T-cell (primary cell): ENCODE data around the gene PLOD2. TPM values are rescaled to one million over a fixed set of nuclear protein-coding genes. Genes with fewer than 3 reads are reported as not detected.

Experiments
- ATAC-seq, 4 experiments: fragments of 200-7000 bp in 3 of 4; fragments of 150-1000 bp in 1 of 4; cut with Tn5 transposase; replicated peaks in 1 of 4; 1 replicate in 3 of 4; 2 replicates in 1 of 4; pipeline ENCODE4 v1.10.0; 2021; ENCODE audit warnings: moderate library complexity in 3 of 4, mild to moderate bottlenecking in 2 of 4, moderate number of reproducible peaks in 1 of 4
- CTCF ChIA-PET, 2 donors: fragments of 300-600 bp; sonication (Branson Sonifier 250); formaldehyde crosslinking; loops; one replicate each; lab custom pipeline; 2022; ENCODE audit warnings: antibody characterized with exemption in 2 of 2; lab: Charles Lee
- POLR2A ChIA-PET, 2 donors: fragments of 300-600 bp; sonication (Branson Sonifier 250); formaldehyde crosslinking; loops; one replicate each; lab custom pipeline; 2022; ENCODE audit warnings: antibody characterized with exemption in 2 of 2; lab: Charles Lee
- DNase-seq, 35 experiments: peaks; one replicate each; pipeline versions ENCODE4 v3.0.0 to v3.0.0-alpha.2; 2013 to 2023
- H3K27ac ChIP-seq: one replicate; pipeline ENCODE4 v1.5.1; 2013; ENCODE audit warnings: low read length
- H3K27me3 ChIP-seq, 2 experiments: replicated peaks in 1 of 2; 1 replicate in 1 of 2; 2 replicates in 1 of 2; pipeline versions ENCODE4 v1.6.1 to v1.7.0; 2013; ENCODE audit warnings: low read length in 1 of 2, mixed read lengths in 1 of 2; ENCODE audit not compliant: control insufficient read depth in 2 of 2, insufficient read depth in 2 of 2; ENCODE audit errors: extremely low read depth in 1 of 2
- H3K36me3 ChIP-seq, 2 donors: 1 replicate in 1 of 2; 2 replicates in 1 of 2; pipeline versions ENCODE4 v1.6.1 to v1.7.0; 2013; ENCODE audit warnings: low read length in 1 of 2; ENCODE audit not compliant: control insufficient read depth in 2 of 2, insufficient read depth in 1 of 2; ENCODE audit errors: extremely low read depth in 1 of 2
- H3K4me1 ChIP-seq, 2 experiments: 1 replicate in 1 of 2; 2 replicates in 1 of 2; pipeline versions ENCODE4 v1.6.1 to v1.7.0; 2013; ENCODE audit warnings: low read length in 2 of 2, mixed read lengths in 1 of 2; ENCODE audit not compliant: insufficient read depth in 2 of 2, control insufficient read depth in 1 of 2; ENCODE audit errors: extremely low read depth in 1 of 2
- H3K4me3 ChIP-seq, 2 donors: 1 replicate in 1 of 2; 2 replicates in 1 of 2; pipeline versions ENCODE4 v1.5.1 to v1.7.0; 2013; ENCODE audit warnings: mild to moderate bottlenecking in 2 of 2, low read length in 1 of 2, moderate library complexity in 1 of 2; ENCODE audit not compliant: control insufficient read depth in 1 of 2; ENCODE audit errors: extremely low read depth in 1 of 2
- H3K9me3 ChIP-seq: 2 replicates; pipeline ENCODE4 v1.7.0; 2013
- H3K27ac Mint-ChIP-seq, 2 donors: one replicate each; pipeline ENCODE4 v1.8.0; 2020 to 2021; ENCODE audit warnings: mild to moderate bottlenecking in 2 of 2, mixed read lengths in 2 of 2
- H3K27me3 Mint-ChIP-seq, 2 donors: one replicate each; pipeline ENCODE4 v1.8.0; 2021 to 2022; ENCODE audit warnings: mixed read lengths in 2 of 2
- H3K36me3 Mint-ChIP-seq: one replicate; pipeline ENCODE4 v1.8.0; 2021; ENCODE audit warnings: mixed read lengths
- H3K4me1 Mint-ChIP-seq, 3 donors: one replicate each; pipeline ENCODE4 v1.8.0; 2020 to 2022; ENCODE audit warnings: mixed read lengths in 3 of 3, mild to moderate bottlenecking in 1 of 3
- H3K4me3 Mint-ChIP-seq, 3 donors: one replicate each; pipeline ENCODE4 v1.8.0; 2020 to 2022; ENCODE audit warnings: mild to moderate bottlenecking in 3 of 3, mixed read lengths in 3 of 3, moderate library complexity in 3 of 3
- H3K9me3 Mint-ChIP-seq, 3 donors: one replicate each; pipeline ENCODE4 v1.8.0; 2020 to 2022; ENCODE audit warnings: mixed read lengths in 3 of 3
- WGBS: methylation state at CpG from one replicate; pipeline ENCODE4 v1.1.5; 2013; ENCODE audit warnings: missing lambda C conversion rate; ENCODE audit not compliant: insufficient coverage; 5-methylcytosine and 5-hydroxymethylcytosine counted together
- total RNA-seq, 35 experiments: library from RNA in 6 of 35; stranded (reverse) in 6 of 35; fragments of 120-200 nt in 1 of 35; gene quantifications; one replicate each; pipeline versions ENCODE4 v1.2.1 to v1.2.4 and lab custom pipeline; 2013 to 2026

The PLOD2 gene
- total RNA-seq, 5 donors from 2014 or later (not counting 1 experiment from before 2014, with no cell fraction given) = 0.28 to 0.63 (median 0.46) TPM; not detected in 1

DNA sequence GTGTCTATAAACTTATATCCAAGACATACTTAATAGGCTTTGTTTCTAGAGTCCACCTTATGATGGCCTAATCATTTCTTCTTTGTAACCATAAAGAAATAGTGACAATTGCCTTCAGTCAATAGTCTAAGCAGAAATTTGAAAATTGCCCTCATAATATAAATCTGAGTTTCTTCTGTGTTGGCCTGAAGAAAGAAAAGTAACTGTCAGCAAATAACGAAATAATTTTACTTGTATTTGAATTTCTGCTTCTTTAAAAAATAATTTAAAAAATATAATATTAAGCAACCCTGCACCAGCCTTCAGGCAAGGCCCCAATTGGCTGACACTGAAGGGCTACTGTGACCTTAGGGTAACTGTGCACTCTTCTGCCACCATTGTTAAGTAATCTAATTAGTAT is 113.5 kb downstream of the PLOD2 start:
- Mint-ChIP-seq H3K9me3 (peaks cover 3 to 5% (median 4%) of the 10 kb centered on the region in 3 donors), H3K27me3 (peaks cover 0 to 4% of the 10 kb centered on the region in 2 donors), H3K4me3 (no peak overlapping the region), H3K36me3 (no peaks in the 10 kb centered on the region), H3K27ac (no peak overlapping the region), H3K4me1 (no peaks in the 10 kb centered on the region)
- POLR2A ChIA-PET = no interaction called here
- no CpG with 5 or more reads among the region's 1 CpG for WGBS
- DNase-seq (no peak), ATAC-seq (no peak)
- Histone ChIP-seq H3K27ac (no peak overlapping the region), H3K36me3 (no peaks in the 10 kb centered on the region), H3K4me3 (no peak overlapping the region), H3K9me3 (no peaks in the 10 kb centered on the region), H3K27me3 (no peaks in the 10 kb centered on the region), H3K4me1 (no peaks in the 10 kb centered on the region)
- CTCF ChIA-PET = no interaction called here

DNA sequence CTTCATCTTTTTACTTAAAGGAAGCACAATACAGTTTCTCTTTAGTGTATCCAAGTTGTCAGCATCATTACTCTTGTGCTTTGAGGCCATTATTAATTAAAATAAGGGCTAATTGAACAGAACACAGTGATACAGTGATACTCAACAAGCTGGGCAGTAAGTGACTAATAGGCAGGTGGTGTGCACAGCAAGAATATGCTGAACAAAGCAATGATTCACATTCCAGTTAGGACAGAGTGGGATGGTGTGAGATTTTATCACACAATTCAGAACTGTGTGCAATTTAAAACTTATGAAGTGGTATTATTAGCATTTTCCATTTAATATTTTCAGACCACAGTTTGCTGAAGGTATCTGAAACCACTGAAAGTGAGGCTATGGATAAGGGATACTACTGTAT is 116.9 kb downstream of the PLOD2 start:
- no peaks in the 10 kb centered on the region for H3K4me1 ChIP-seq
- no peaks in the 10 kb centered on the region for H3K36me3 Mint-ChIP-seq
- no peak overlapping the region for H3K27ac ChIP-seq
- no peaks in the 10 kb centered on the region for H3K36me3 ChIP-seq
- no peaks in the 10 kb centered on the region for H3K27me3 ChIP-seq
- DNase-seq (no peak), ATAC-seq (no peak)
- POLR2A ChIA-PET = no interaction called here
- peaks cover 2 to 5% (median 3%) of the 10 kb centered on the region in 3 donors for H3K9me3 Mint-ChIP-seq
- H3K4me3 ChIP-seq = no peak overlapping the region
- H3K27ac Mint-ChIP-seq = no peak overlapping the region
- CTCF ChIA-PET = no interaction called here
- H3K4me3 Mint-ChIP-seq = no peak overlapping the region
- no peaks in the 10 kb centered on the region for H3K9me3 ChIP-seq
- H3K4me1 Mint-ChIP-seq = no peaks in the 10 kb centered on the region
- peaks cover 0 to 4% of the 10 kb centered on the region in 2 donors for H3K27me3 Mint-ChIP-seq

GRCh38 chr3:146040630-146041029 is 120.4 kb downstream of the PLOD2 start:
- POLR2A ChIA-PET = no interaction called here
- DNase-seq = no peak
- no peaks in the 10 kb centered on the region for H3K4me1 Mint-ChIP-seq
- no peaks in the 10 kb centered on the region for H3K9me3 ChIP-seq
- H3K4me3 Mint-ChIP-seq = no peak overlapping the region
- H3K36me3 ChIP-seq = no peaks in the 10 kb centered on the region
- no peaks in the 10 kb centered on the region for H3K27me3 ChIP-seq
- no peak for ATAC-seq
- CTCF ChIA-PET = no interaction called here
- H3K27ac Mint-ChIP-seq = no peak overlapping the region
- H3K27me3 Mint-ChIP-seq = peaks cover 0 to 4% of the 10 kb centered on the region in 2 donors
- H3K4me1 ChIP-seq = no peaks in the 10 kb centered on the region
- no peaks in the 10 kb centered on the region for H3K36me3 Mint-ChIP-seq
- H3K4me3 ChIP-seq = no peak overlapping the region
- peaks cover 2 to 5% (median 3%) of the 10 kb centered on the region in 3 donors for H3K9me3 Mint-ChIP-seq
- no peak overlapping the region for H3K27ac ChIP-seq

- Mint-ChIP-seq H3K4me3 (no peak overlapping the region), H3K36me3 (no peaks in the 10 kb centered on the region), H3K4me1 (no peaks in the 10 kb centered on the region), H3K27ac (no peak overlapping the region), H3K9me3 (no peaks in the 10 kb centered on the region), H3K27me3 (no peaks in the 10 kb centered on the region)
- WGBS = 73% methylated on average over 4 of the region's 5 CpGs
- CTCF ChIA-PET = interaction anchor here in 1 of 2 donors (0.6 kb wide), 1 partner anchor 416 kb away, joined by 3 read pairs; no protein-coding TSS in a partner anchor
- no peak for ATAC-seq
- Histone ChIP-seq H3K9me3 (no peaks in the 10 kb centered on the region), H3K4me1 (no peaks in the 10 kb centered on the region), H3K4me3 (no peak overlapping the region), H3K36me3 (no peaks in the 10 kb centered on the region), H3K27me3 (no peaks in the 10 kb centered on the region), H3K27ac (no peak overlapping the region)
- no peak for DNase-seq
- POLR2A ChIA-PET = no interaction called here
Measured at GRCh38 chr3:146037697-146038096, 123.3 kb downstream of the PLOD2 start.

- Histone ChIP-seq H3K36me3 (no peaks in the 10 kb centered on the region), H3K4me1 (no peaks in the 10 kb centered on the region), H3K9me3 (no peaks in the 10 kb centered on the region), H3K27me3 (no peaks in the 10 kb centered on the region), H3K4me3 (no peak overlapping the region), H3K27ac (no peak overlapping the region)
- CTCF ChIA-PET = no interaction called here
- no peak overlapping the region for H3K4me3 Mint-ChIP-seq
- H3K27ac Mint-ChIP-seq = no peak overlapping the region
- H3K27me3 Mint-ChIP-seq = no peaks in the 10 kb centered on the region
- H3K4me1 Mint-ChIP-seq = no peaks in the 10 kb centered on the region
- DNase-seq (no peak), ATAC-seq (no peak)
- POLR2A ChIA-PET = no interaction called here
- H3K9me3 Mint-ChIP-seq = peaks cover 0 to 5% (median 0%) of the 10 kb centered on the region in 3 donors
- H3K36me3 Mint-ChIP-seq = no peaks in the 10 kb centered on the region
- no CpG with 5 or more reads among the region's 1 CpG for WGBS
Measured at GRCh38 chr3:146036281-146036680, 124.7 kb downstream of the PLOD2 start.

DNA sequence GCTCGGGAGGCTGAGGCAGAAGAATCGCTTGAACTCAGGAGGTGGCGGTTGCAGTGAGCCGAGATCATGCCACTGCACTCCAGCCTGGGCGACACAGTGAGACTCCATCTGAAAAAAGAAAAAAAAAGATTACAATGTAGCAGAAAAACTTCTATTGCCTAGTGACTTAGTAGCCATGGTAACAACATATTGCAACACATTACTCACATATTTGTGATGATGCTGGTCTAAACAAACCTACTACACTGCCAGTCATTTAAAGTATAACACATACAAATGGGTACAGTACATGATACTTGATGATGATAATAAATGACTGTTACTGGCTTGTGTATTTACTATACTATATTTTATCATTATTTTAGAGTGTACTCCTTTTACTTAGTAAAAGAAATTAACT is 125.6 kb downstream of the PLOD2 start:
- no peak for DNase-seq
- Histone ChIP-seq H3K4me3 (no peak overlapping the region), H3K36me3 (no peaks in the 10 kb centered on the region), H3K4me1 (no peaks in the 10 kb centered on the region), H3K27me3 (no peaks in the 10 kb centered on the region), H3K27ac (no peak overlapping the region), H3K9me3 (no peaks in the 10 kb centered on the region)
- Mint-ChIP-seq H3K36me3 (no peaks in the 10 kb centered on the region), H3K27me3 (no peaks in the 10 kb centered on the region), H3K4me1 (no peaks in the 10 kb centered on the region), H3K4me3 (no peak overlapping the region), H3K9me3 (peaks cover 4 to 12% (median 7%) of the 10 kb centered on the region in 3 donors), H3K27ac (no peak overlapping the region)
- 100% methylated on average over 2 of the region's 5 CpGs for WGBS
- ChIA-PET POLR2A (no interaction called here), CTCF (no interaction called here)
- no peak for ATAC-seq

DNA sequence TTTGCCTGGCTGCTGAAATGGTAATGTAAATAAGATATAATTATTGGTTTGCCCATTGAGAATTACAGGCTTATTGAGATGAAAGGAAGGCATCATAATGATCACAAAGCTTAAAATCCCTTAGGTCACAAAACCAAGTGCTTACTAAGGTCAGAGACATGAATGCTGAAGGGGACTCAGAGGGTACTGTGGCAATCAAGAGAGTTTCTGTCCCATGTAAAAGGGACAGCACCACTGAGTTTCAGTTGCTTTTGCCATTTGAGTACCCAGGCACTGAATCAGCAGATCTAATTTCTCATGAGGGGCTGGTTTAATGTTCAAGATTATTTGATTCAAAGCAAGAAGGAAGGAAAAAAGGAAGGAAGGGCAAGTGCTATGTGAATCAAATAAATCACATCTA is 127.0 kb downstream of the PLOD2 start:
- H3K36me3 ChIP-seq = no peaks in the 10 kb centered on the region
- Mint-ChIP-seq H3K27me3 (no peaks in the 10 kb centered on the region), H3K4me1 (no peaks in the 10 kb centered on the region), H3K4me3 (no peak overlapping the region), H3K9me3 (peaks cover 9 to 18% (median 10%) of the 10 kb centered on the region in 3 donors), H3K36me3 (no peaks in the 10 kb centered on the region), H3K27ac (no peak overlapping the region)
- no peaks in the 10 kb centered on the region for H3K9me3 ChIP-seq
- H3K27ac ChIP-seq = no peak overlapping the region
- POLR2A ChIA-PET = no interaction called here
- H3K27me3 ChIP-seq = no peaks in the 10 kb centered on the region
- DNase-seq (no peak), ATAC-seq (no peak)
- H3K4me1 ChIP-seq = no peaks in the 10 kb centered on the region
- H3K4me3 ChIP-seq = no peak overlapping the region
- CTCF ChIA-PET = interaction anchor here in 1 of 2 donors (0.6 kb wide), 1 partner anchor 738 kb away, joined by 4 read pairs; no protein-coding TSS in a partner anchor
